ENCODE data around the gene LRMDA.
"Not testable (repeated sequence)": the region's sequence is repeated elsewhere in the genome, so short reads cannot be mapped to it uniquely, and the experiment has no call there.

Gene LRMDA

GRCh38 chr10:75502389-75502788 lies 71.0 kb downstream of the LRMDA start:
- in situ Hi-C loops (cut with MboI; ENCODE audit: low sequenced_read_pairs) = no loop called here

GRCh38 chr10:75502838-75503237 lies 71.4 kb downstream of the LRMDA start:
- in situ Hi-C loops (cut with MboI; ENCODE audit: low sequenced_read_pairs) = no loop called here

- in situ Hi-C loops (cut with MboI; ENCODE audit: low sequenced_read_pairs) = no loop called here
Observed at GRCh38 chr10:75505293-75505692, 73.9 kb downstream of the LRMDA start.

GRCh38 chr10:75505840-75506506 lies 74.5 kb downstream of the LRMDA start:
- in situ Hi-C loops (cut with MboI; ENCODE audit: low sequenced_read_pairs) = no loop called here

GRCh38 chr10:75506930-75507329 lies 75.5 kb downstream of the LRMDA start:
- in situ Hi-C loops (cut with MboI; ENCODE audit: low sequenced_read_pairs) = no loop called here

- in situ Hi-C loops (cut with MboI; ENCODE audit: low sequenced_read_pairs) = no loop called here
Observed at GRCh38 chr10:75507469-75507868, 76.0 kb downstream of the LRMDA start.

GRCh38 chr10:75508239-75508813 lies 76.9 kb downstream of the LRMDA start:
- in situ Hi-C loops (cut with MboI; ENCODE audit: low sequenced_read_pairs) = no loop called here

GRCh38 chr10:75508814-75509306 lies 77.4 kb downstream of the LRMDA start:
- in situ Hi-C loops (cut with MboI; ENCODE audit: low sequenced_read_pairs) = no loop called here

GRCh38 chr10:75509706-75510105 lies 78.3 kb downstream of the LRMDA start:
- in situ Hi-C loops (cut with MboI; ENCODE audit: low sequenced_read_pairs) = no loop called here

- in situ Hi-C loops (cut with MboI; ENCODE audit: low sequenced_read_pairs) = no loop called here
Observed at GRCh38 chr10:75511011-75511410, 79.6 kb downstream of the LRMDA start.

- in situ Hi-C loops (cut with MboI; ENCODE audit: low sequenced_read_pairs) = no loop called here
Observed at GRCh38 chr10:75512203-75512933, 80.9 kb downstream of the LRMDA start.

- in situ Hi-C loops (cut with MboI; ENCODE audit: low sequenced_read_pairs) = no loop called here
Observed at GRCh38 chr10:75513292-75513885, 82.0 kb downstream of the LRMDA start.

GRCh38 chr10:75514830-75515229 lies 83.4 kb downstream of the LRMDA start:
- in situ Hi-C loops (cut with MboI; ENCODE audit: low sequenced_read_pairs) = no loop called here

GRCh38 chr10:75516154-75516553 lies 84.7 kb downstream of the LRMDA start:
- in situ Hi-C loops (cut with MboI; ENCODE audit: low sequenced_read_pairs) = not testable (repeated sequence)

GRCh38 chr10:75519213-75519612 lies 87.8 kb downstream of the LRMDA start:
- in situ Hi-C loops (cut with MboI; ENCODE audit: low sequenced_read_pairs) = not testable (repeated sequence)

- in situ Hi-C loops (cut with MboI; ENCODE audit: low sequenced_read_pairs) = not testable (repeated sequence)
Observed at GRCh38 chr10:75521194-75521829, 89.9 kb downstream of the LRMDA start.

GRCh38 chr10:75525067-75525466 lies 93.6 kb downstream of the LRMDA start:
- in situ Hi-C loops (cut with MboI; ENCODE audit: low sequenced_read_pairs) = no loop called here

- in situ Hi-C loops (cut with MboI; ENCODE audit: low sequenced_read_pairs) = no loop called here
Observed at GRCh38 chr10:75525646-75526045, 94.2 kb downstream of the LRMDA start.

- in situ Hi-C loops (cut with MboI; ENCODE audit: low sequenced_read_pairs) = no loop called here
Observed at GRCh38 chr10:75527542-75527941, 96.1 kb downstream of the LRMDA start.

- in situ Hi-C loops (cut with MboI; ENCODE audit: low sequenced_read_pairs) = no loop called here
Observed at GRCh38 chr10:75528392-75528791, 97.0 kb downstream of the LRMDA start.

GRCh38 chr10:75530299-75530698 lies 98.9 kb downstream of the LRMDA start:
- in situ Hi-C loops (cut with MboI; ENCODE audit: low sequenced_read_pairs) = no loop called here

Measured in hTERT RPE-1 (cell line).